Coronary artery (tissue), 2 donors: Measurements from ENCODE around the gene NOXA1.

ENCODE experiments used
- DNase-seq: peaks from one replicate; pipeline ENCODE4 v3.0.0-alpha.2; 2017; ENCODE audit warnings: low spot score
- H3K27ac ChIP-seq, 2 donors: fragments of 200-600 bp; sonication (generic); one replicate each; pipeline ENCODE4 v1.5.1; 2016 to 2019
- H3K4me3 ChIP-seq: fragments of 200-600 bp; sonication (generic); 2 replicates; pipeline ENCODE4 v1.5.1; 2016; ENCODE audit warnings: mild to moderate bottlenecking, moderate library complexity
- TF ChIP-seq, protein P1 (sequence below): fragments of 200-600 bp; sonication (generic); IDR thresholded peaks from one replicate; pipeline ENCODE4 v1.5.1; 2019; ENCODE audit warnings: antibody characterized with exemption

NOXA1 gene

DNA sequence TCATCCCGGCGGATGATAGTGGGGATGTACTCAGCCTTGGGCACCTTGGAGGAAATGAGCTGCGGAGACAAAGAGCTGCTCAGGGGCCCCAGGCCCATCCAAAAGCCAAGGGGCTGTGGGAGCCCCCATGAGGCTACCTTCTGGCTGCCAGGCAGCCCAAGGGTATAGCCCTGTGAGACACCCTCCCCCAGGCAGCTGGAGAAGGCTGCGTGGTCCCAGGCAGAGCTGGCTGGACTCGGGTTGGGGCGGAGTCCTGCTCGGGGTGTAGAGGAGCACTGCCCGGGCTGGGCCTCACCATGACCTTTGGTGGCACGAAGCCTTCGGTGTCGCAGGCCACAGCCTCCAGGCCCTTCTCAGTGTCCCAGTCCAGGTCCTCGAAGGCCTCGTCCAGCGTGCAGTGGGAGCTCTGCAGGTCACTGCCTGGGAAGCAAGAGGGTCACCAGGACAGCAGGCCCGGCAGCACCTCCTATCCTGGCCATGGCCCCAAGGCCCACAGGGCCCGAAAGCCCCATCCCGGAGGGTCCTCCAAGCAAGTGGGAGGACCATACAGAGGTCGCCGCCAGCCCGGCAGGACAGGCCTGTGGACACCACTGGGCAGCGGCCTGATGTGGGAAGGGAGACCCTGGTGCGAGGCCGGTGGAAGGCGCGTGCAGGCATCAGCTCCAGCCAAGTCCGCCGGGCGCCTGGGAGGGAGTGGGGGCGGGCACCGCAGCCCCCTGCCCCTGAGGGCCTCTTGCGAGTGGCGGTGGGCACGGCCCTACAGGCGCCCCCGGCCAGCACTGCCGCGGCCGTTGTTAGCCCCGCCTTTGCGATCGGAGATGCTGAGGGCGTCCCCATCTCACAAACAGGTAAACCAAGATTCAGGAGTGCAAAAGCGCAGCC lies 29.8 kb downstream of the NOXA1 start:
- TF ChIP-seq, protein P1, sequence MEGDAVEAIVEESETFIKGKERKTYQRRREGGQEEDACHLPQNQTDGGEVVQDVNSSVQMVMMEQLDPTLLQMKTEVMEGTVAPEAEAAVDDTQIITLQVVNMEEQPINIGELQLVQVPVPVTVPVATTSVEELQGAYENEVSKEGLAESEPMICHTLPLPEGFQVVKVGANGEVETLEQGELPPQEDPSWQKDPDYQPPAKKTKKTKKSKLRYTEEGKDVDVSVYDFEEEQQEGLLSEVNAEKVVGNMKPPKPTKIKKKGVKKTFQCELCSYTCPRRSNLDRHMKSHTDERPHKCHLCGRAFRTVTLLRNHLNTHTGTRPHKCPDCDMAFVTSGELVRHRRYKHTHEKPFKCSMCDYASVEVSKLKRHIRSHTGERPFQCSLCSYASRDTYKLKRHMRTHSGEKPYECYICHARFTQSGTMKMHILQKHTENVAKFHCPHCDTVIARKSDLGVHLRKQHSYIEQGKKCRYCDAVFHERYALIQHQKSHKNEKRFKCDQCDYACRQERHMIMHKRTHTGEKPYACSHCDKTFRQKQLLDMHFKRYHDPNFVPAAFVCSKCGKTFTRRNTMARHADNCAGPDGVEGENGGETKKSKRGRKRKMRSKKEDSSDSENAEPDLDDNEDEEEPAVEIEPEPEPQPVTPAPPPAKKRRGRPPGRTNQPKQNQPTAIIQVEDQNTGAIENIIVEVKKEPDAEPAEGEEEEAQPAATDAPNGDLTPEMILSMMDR, result no peak
- no peak overlapping the region for H3K27ac ChIP-seq
- peak overlapping the region; percentile 54 for H3K4me3 ChIP-seq
- DNase-seq, result no peak

DNA sequence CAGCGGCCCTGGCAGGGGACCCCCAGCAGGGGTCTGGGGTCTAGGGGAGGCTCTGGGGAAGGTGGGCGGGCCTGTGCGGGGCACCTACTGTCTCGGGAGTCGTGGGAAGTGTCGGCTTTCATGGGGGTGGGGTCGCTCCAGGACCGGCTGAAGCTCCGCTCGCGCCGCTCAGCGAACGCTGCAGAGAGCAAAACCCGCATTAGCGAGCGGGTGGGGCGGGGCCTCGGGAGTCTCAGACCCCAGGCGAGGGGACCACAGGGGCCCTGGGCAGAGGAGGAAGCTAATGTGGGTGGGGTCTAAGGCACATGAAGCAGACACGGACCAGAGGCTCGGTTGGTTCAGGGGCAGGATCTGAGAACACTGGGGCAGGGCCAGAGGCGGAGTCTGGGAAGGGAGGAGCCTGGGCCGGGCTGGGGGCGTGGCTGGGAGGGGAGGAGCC lies 30.5 kb downstream of the NOXA1 start:
- H3K4me3 ChIP-seq, result peak overlapping the region; percentile 54
- TF ChIP-seq, protein P1, result no peak
- no peak overlapping the region for H3K27ac ChIP-seq
- DNase-seq, result no peak

DNA sequence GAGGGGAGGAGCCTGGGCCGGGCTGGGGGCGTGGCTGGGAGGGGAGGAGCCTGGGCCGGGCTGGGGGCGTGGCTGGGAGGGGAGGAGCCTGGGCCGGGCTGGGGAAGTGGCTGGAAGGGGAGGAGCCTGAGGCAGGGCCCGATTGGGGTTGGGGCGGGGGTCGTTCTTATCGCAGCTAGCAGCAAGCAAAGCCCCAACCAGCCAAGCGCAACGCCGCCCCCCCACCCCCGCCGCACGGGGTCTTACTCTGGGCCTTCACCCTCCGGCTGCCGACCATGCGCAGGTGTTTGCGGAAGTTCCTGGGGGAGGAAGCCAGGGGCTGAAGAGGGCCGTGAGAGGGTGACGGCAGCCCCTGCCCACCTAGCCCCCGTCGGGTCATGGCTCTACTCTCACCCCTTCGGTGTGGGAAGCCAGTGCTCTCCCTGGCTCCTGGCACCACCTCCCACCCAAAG lies 31.0 kb downstream of the NOXA1 start:
- no peak for DNase-seq
- Histone ChIP-seq H3K27ac (peak overlapping the region; percentile 32 to 59), H3K4me3 (peak overlapping the region; percentile 60)
- TF ChIP-seq, protein P1, result no peak

DNA sequence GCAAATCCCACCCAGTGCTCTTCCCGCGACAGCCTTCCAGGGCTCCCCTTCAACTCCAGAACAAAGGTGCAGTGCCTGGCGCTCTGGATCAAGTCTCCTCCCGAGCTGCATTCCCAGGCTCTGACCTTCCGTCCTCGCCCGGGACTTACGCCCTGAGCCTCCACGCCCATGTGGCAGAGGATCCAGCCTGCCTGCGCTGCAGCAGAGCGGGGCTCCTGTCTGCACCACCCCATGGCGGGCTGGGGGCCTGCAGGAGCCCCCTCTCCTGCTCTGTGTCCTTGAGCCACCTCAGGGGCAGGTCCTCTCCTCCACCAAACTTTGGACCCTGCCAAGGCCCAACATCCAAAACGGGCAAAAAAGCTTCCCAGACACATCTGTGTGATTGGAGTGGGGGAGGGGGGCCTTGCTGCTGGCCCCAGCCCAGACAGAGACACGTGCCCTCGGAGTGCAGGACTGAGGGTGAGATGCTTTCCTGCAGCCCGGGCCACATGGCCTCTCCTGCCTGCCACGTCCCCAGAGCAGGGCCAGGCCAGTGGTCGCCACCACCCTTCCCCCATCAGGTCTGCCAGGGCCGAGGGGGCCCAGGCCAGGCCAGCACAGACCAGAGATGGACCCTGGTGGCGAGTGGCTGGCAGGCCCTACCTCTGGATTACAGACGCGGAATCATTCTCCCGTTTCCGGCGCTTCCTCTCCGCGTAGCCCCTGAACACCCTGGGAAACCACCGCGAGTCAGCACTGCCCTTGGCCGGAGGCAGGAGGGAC lies 31.6 kb downstream of the NOXA1 start:
- H3K4me3 ChIP-seq, result peak overlapping the region; percentile 60
- peak overlapping the region; percentile 32 to 59 for H3K27ac ChIP-seq

DNA sequence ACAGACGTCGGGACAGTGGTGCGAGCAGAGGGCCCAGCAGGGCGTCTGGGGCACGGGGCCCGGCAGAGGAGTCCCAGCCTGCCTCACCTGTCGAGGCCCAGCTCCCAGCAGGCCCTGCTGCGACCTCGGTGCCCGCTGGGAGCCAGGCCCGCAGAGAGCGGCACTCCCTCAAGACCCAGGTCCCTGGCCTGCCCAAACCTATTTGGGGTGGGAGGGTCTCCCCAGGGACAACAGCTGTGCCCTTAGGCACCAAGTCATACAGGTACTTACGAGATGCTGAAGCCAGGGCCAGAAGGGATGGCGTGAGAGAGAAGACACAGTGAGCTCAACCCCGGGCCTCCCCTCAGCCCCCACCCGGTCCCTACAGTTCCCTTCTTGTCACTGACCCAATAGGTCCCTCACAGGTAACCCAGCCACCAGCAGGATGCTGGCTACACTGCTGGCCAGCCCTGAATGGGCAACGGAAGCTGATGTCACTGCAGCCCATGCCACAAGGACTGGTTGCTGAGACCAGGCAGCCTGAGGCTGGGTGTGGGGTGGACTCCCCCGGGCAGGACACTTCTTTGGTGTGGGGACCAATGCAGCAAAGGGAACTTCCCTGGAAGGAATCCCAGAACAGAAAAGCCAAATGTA lies 32.3 kb downstream of the NOXA1 start:
- peak overlapping the region in 1 of 2 donors; percentile 85 for H3K27ac ChIP-seq
- TF ChIP-seq, protein P1, result no peak

More for the DNA sequence above, 31.6 kb downstream of the NOXA1 start:
- no peak for DNase-seq
- TF ChIP-seq, protein P1, result no peak

DNA sequence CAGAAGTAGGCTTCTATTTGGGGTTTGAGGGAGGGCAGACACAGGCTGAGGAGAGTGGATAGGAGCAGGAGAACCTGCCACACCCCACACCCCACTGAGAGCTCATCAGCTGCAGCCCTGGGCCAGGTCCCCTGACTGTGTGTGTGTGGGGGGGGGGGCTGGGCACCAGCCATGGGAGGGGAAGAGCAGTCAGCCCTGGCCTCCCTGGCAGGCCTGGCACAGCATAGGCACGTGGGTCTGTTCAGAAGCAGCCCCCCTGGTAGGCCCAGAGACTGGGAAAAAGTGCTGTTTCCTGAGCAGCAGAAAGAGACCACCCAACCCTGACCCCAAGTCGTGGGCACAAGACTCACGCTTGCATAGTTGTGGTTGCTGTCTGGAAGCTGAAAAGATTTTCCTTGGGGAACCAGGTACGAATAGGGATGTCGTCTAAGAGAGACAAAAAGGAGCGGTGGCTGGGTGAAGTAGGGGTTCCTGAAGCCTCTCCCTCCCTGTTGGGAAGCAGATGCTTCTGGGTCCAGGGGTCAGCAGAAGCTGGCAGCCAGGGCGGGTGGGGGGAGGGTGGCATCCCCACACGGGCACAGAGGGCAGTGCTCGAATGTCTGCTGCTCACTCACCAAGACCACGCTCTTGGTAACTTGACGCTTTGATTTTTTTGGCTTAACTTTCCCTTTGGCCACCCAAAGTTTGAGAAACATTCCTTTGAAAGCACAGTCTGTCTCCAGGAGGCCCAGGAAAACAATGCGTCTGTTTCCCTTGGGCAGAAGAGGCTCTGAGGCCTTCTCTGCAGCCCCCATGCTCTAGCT lies 33.1 kb downstream of the NOXA1 start:
- TF ChIP-seq, protein P1, result no peak
- Histone ChIP-seq H3K4me3 (no peak overlapping the region), H3K27ac (peak overlapping the region; percentile 4 to 85)
- DNase-seq, result no peak

More for the DNA sequence above, 32.3 kb downstream of the NOXA1 start:
- DNase-seq, result no peak
- H3K4me3 ChIP-seq, result no peak overlapping the region
